Forelimb muscle (tissue), 1 donor: ENCODE data around the gene MTG2. TPM values are rescaled to one million over a fixed set of nuclear protein-coding genes. Genes with fewer than 3 reads are reported as not detected.

Source experiments
- DNase-seq: peaks from one replicate; pipeline ENCODE4 v3.0.0-alpha.2; 2013; ENCODE audit warnings: low read depth
- polyA plus RNA-seq: library from polyadenylated mRNA; unstranded; fragments of 120-200 nt; gene quantifications from one replicate; pipeline ENCODE4 v1.2.1, GENCODE V29; 2013; ENCODE audit not compliant: insufficient read length

The MTG2 gene
- polyA plus RNA-seq, 1 donor: 28.8 TPM

DNA sequence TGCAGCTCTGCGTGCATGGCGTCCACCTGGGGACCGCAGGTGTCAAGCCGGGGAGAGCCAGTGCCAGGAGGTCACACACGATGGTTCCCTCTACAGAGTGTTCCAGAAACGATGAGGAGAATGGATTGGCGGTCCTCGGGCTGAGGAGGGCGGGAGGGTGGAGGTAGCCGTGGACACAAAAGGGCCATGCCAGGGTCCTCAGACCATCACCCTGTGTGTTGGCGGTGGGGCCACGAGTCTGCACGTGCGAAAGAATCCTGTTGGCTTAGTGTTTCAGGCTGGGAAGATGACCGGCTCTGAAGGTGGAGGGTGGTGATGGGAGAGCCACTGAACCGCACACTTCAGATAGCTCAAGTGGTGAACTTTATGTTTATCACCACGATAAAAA, 23.6 kb downstream of the MTG2 start:
- DNase-seq: no peak

DNA sequence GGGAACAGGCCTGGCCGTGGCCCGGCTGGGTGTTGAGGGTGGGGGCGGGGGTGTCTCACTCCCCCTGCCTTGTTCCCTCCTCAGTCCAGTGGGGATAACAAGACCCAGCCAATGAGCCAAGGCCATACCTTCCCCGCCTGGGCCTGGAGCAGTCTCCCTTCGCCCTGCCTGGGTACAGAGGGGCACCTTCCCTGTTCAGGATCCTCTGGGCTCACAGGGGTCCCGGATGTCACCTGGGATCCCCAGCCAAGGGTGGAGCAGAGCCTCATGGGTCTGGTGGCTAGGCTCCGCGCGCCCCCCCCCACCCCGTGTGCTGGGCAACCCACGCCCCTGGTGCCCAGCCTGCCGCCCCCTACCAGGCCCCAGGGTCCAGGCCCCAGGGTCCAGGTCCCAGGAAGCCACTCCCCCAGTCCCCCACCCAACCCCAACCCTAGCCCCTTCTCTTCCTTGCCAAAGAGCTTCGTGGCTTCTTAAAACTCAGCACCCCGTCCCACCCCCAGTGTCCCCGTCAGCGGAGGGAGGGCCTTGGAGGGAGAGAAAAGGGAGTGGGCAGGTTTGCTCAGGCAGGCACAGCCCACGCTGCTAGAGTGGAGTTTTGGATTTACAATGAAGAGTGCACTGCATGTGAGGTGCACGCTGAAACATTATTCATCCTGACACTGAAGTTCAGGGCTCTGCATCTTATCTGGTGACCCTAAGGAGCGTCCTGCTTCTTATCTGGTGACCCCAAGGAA, 25.4 kb downstream of the MTG2 start:
- DNase-seq: no peak

DNA sequence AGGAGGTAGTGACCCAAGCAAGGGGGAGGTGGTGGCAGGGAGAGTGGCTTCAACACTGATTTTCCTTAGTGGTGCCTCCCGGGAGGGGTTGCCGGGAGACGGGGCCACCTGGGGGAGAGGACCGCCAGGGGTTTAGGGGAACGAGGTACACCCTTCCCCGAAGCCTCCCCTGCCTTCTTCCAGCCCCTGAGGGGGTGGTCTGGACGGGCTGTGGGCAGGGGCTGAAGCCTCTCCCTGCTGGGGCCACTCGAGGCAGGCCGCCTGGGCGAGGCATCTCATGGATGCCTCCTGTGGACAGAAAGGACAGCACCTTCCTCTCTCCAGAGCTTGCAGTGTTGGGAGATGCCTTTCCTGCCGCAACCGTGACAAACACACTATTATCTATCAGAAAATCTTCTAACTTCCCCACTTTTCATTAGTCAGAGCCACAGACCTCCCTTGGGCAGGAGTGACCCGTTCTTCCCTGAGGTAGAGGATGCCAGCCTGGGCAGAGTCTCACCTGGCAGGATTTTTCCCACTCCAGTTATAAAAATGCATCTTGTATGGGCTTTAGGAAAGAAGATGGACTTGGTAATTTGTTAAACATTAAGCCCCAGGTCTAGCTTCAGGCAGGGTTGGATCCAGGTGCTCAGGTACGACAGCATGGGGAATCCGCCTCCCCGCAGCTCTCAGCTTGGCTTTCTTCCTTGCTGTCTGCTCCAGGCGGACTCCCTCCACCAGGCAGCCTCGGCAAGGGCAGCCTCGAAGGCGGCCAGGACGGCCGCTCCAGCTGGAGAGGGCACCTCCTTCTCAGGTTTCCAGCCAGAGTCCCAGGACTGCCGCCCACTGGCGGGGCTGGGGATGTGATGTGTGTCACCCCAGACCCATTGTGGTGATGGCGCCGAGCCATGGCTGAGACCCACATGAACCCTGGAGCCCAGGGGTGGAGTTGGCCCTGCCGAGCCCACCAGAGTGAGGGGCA, 26.2 kb downstream of the MTG2 start:
- no peak for DNase-seq

DNA sequence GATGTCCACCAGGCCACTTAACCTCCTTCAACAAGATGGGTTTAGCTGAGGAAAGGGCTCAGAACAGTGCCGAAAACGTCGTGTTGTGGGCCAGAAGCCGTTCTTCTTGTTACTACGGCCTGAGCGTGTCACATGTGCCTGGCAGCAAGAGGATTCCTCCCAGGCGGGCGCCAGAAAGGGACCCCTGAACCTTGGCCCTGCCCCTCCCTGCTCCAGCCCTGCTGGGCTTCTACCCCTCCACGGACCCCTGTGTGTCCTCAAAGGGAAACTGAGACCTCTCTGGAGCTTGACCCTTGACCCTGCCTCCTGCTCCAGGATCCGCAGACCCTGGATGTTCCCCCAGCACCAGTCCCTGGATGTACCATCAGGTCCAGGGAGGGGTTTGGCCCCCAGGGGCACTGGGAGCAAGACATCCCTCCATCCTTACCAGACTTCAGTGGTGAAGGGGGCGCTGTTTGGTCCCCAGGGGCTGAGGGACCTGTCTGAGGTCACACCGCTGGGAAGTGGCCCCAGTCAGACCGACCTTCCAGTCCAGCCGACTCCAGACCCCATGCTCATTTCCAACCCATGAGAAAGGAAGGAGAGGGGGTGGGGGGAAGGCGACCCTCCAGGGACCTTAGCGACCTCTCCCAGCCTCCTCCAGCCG, 27.1 kb downstream of the MTG2 start:
- no peak for DNase-seq

DNA sequence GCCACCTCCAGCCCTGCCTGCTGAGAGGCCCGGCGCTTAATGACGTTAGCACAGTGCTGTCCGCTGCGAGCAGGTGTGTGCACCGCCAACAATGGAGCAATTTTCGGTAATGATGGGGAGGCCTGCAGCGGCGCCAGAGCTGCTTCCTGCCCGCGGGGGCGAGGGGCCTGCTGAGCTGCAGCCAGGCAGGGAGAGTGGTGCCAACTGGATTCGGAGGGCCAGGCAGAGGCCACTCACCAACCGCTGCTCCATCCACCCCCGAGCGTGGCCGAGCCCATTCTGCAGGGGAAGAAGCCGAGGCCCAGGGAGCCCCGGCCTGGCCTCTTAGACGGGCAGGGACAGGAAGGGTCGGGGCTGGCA, 27.6 kb downstream of the MTG2 start:
- no peak for DNase-seq

DNA sequence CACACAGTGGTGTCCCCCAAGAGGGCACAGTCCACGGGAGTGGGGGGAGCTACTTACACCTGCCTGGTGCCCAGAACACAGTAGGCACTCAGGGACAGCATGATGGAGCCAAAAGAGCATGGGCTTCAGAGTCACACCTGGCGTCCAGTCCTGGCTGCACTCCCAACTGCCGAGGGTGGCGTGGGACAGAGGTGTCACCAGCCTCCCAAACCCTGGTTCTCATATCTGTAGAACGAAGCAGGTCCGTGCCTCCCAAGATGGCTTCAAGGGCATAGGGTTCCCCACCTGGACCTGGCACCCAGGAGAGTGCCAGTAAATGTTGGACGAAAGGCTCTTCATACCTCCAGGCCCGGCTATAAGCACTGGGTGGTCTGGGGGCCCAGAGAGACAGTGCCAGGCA, 28.4 kb downstream of the MTG2 start:
- no peak for DNase-seq

DNA sequence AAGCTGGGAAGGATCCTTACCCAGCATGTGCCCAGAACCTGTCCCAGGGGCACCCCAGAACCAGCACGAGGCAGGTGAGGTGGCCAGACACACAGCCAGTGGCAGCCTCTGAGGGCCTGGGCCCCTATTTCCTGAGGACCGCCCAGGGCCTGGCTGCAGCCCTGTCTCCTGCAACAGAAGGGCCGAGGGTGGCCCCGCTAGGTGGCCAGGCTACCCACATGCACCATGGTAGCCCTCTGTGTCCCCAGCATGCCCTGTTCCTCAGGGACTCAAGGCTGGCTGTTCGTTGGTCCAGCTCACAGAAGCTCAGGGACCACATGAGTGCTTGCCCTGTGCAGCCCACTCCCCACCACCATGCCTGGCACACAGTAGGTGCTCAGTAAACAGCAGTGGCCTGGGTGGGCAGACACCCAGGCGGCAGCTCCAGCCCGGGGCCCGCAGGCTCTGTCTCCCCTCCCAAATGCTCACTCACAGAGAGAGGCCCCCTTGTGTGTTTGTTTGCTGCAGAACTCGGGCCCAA, 29.0 kb downstream of the MTG2 start:
- no peak for DNase-seq

DNA sequence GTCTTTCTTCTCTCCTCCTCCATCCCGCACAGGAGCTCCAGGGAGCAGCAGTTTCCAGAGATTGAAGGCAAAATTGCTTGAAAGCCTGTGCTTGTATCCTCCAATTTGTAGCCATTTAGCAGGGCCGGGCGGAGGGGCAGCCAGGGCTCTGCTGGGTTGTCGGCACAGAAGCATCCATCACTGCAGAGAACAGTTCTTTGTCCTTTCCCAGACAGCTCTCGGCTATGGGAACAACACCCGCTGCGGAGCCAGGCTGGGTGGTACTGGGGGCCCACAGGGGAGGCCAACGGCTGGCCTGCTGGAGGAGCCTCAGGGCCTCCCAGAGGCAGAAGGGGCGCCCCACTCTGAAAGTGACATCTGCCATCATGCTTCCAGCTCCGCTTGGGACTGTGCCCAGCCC, 29.5 kb downstream of the MTG2 start:
- no peak for DNase-seq

DNA sequence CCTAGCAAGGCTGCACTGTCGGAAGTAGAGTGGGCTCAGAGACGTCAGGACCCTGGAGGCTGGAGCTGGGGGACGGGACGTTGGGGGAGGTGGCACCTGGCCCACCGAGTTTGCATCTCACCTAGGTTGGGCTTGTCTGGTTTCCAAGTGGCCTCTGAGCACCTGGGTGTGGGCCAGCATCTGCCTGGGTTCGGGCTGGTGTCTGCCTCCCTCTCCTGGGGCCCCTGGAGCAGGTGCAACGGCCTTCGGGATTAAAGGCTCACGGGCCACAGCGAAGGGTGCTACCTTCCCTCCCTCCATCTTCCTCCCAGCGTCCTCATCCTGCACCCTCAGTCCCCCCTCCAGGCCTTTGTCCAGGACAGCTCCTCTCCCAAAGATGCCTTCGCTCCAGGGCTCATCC, 31.2 kb downstream of the MTG2 start:
- DNase-seq: no peak

DNA sequence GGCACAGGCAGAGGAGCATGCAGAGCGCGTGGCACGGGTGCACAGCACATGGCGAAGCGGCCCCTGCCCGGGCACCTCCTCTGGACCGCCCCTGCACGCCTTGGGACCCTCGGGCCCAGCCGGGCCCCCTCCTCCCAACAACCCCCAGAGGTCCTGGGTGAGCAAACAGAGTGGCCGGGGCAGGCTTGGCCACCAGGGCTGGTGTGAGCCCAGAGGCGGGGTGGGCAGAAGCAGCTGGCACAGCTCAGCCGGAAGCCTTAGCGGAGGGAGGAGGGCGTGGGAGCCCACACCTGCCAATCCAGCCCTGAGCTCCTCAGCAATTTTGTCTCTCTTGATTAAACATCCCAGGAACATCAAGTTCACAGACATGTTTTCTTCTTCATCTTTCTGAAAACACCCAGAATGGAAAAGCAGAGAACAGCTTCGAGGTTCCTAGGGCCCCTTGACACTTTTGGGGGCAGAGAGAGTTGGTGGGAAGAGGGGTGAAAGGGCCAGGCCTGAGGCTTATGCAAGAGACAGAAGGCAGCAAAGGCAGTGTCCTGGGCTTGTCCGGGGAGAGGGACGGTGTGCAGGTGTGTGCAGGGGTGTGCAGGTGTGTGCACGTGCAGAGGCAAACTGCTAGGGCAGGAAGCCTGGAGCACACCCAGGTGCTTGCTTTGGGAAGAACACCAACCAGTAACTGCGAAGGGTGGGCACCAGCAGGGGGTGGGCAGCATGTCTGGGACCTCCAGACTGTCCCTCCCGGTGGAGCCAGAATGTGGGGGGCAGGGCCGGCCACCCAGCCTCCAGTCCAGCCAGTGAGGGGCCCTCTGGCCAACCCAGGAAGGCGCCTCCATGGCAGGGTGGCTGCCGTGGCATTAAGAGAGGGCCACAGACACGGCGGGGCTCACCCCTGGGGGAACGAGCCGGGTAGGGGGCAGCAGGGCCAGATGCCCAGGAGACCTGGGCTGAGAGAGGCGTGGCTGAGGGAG, 32.5 kb downstream of the MTG2 start:
- DNase-seq: no peak

DNA sequence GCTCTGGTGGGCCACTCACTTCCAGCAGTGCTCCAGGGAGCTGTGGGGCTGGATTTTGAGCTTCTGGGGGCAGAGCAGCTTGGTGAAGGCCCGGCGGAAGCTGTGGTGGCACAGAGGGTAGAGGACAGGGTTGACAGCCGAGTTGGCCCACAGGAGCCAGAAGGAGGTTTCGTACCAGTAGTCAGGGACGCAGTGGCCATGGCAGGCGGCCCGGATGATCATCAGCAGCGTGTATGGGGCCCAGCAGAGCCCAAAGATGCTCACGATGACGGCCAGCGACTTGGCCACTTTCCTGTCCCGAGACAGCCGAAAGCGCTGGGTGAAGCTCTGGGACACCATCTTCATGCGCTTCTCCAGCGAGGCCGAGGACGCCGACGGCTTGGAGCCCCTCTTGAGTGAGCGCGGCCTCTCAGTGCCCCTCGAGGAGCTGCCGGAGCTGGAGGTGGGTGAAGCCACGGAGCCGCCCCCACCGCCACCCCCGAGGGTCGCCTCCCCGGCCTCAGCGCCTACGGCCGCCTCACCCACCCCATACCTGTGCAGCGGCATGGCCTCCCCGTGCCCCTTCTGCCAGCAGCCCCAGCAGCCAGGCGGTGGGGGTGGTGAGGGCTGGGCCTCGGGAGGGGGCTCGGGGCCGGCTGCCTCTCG, 33.3 kb downstream of the MTG2 start:
- DNase-seq: no peak

DNA sequence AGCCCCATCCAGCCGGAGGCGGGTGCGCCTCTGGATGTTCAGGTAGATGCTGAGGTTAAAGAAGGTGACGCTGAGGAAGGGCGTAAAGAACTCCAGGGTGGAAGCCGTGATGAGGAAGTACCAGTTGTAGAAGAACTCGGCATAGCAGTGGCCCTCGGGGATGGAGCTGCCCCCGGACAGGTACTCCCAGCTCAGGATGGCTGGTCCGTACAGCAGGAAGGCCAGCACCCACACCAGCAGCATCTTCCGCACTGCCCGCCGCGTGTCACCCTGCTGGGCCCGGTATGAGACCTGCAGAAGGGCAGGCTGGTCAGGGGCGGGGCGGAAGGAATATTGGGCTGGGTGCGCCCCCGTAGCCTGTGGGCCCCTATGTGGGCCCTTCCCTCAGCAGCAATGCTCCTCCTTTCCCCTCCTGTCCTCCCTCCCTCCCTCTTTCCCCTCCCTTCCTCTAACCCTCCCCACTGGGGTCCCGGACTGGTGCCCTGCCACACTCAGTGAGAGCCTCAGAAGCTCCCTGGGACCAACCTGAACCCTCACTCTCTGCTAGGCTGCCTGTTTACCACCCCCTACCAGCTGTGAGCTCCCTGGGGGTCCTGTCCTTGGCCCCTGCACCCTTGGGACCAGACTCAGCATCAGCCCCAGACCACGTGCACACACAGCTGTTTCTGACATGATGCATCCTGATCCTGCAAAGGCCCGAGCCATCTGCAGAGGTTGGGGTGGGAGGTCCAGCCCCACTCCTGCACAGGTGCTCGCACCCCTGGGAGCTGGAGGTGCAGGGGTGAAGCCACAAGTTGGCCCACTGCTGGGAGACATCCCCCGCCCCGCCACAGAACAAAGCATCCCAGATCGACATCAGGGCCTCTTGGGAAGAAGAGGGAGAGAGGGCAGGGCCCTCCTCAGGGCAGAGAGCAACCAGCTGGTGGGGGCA, 34.1 kb downstream of the MTG2 start:
- no peak for DNase-seq

DNA sequence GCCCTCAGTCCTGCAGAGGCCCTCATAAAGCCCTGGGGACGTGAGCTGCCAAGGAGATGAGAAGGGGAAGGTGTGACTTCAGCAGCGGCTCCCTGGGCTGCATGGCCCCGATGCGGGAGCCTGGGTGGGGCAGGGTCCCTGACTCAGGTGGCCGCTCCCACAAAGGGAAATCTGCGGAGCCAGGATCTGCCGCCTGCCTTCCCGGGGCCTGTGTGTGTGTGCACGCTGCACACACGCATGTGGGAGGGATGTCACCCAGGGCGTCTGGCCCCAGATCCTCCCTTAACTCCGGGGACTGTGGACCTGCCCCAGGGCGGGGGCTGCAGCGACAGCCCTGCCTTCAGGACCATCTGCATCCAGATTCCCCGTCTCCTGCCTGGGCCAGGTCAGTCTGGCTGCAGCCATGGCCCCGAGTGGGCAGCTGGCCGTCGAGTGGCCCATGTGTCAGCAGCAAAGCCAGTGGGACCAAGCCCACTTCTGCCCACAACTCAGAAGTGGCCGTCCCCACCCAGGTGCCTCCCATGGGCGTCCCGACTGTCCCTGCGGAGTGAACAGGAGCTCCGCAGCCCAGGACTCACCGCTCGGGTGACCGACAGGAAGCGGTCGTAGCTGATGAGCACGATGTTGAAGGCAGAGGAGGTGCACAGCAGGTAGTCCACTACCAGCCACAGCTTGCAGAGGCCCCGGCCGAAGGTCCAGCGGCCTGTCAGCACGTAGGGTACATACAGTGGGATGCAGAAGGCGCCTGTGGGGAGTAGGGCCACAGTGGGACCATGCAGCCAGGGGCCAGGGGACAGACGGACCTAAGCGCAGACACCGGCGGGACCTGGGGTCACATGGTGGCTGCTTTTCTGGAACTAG, 35.3 kb downstream of the MTG2 start:
- DNase-seq: no peak

DNA sequence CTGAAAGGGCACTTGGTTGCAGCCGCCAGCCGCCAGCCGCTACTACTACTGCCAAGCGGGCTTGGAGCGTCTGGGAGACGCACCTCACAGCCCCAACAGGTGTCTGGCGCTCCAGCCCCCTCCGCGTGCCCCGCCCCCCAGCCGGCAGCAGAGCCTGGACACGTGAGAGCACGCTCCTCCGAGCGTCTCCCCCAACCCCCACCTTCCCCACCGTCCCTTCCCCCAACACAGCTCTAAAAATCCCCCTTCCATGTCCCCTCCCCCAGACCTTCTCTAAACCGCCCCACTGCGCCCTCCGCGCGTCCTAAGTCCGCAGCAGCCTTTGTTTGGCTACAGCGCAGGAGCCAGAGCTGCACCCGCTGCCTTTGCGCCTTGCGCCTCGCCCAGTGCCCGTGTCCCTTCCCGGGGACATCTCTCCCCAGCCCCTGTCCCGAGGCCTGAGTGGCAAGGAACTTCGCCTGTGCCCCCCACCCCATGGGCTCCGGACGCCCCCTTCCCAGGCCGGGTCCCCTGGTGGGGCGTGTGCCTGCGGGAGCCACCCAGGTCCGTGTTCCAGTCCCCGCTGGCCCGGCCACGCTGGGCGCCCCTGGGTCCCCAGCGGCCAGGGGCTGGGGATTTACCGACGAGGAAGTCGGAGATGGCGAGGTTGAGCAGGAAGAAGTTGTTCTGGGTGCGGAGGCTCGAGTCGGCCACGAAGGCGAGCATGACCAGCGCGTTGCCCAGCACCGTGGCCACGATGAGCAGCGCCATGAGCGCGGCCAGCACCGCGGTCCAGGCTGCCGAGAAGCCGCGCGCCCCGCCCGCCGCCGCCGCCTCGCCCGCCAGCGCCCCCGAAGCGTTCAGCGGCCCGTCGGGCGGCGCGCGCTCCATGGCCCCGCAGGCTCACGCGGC, 36.5 kb downstream of the MTG2 start:
- no peak for DNase-seq

DNA sequence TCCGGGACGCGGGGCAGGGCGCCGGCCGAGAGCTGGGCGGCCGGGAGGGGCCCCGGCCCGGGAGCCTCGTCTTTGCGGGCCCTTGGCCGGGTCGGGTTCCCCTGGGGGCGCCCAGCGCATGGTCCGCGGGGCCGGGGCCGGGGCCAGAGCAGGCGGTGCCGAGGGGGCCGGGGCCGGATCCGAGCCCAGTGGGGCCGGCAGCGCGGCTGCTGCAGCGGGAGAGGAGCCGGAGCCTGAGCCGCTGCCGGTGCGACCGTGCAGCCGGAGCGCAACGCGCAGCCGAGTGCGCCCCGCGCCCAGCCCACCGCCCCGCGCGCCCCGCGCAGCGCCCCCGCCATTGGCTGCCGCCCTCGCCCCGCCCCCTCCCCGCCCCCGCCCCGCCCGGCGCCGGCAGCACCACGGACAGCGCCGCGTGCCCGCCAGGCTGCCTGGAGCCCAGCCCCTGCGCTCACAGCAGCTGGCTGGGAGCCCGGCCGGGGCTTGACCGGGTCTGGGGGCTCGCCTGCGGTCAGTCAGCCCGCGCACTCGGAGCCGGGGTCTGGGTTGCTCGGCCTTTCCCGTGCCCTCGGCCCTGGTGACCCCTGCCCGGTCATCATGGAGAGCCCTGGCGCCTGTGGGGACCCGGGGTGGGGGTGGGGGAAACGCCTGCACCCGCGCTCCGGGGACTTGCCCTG, 37.3 kb downstream of the MTG2 start, which contains the start of gene HRH3:
TSS of gene HRH3 (minus strand) at position 287 of the 674 bp plus-strand sequence. CDS start 308 bp downstream, outside the sequence.
- no peak for DNase-seq

DNA sequence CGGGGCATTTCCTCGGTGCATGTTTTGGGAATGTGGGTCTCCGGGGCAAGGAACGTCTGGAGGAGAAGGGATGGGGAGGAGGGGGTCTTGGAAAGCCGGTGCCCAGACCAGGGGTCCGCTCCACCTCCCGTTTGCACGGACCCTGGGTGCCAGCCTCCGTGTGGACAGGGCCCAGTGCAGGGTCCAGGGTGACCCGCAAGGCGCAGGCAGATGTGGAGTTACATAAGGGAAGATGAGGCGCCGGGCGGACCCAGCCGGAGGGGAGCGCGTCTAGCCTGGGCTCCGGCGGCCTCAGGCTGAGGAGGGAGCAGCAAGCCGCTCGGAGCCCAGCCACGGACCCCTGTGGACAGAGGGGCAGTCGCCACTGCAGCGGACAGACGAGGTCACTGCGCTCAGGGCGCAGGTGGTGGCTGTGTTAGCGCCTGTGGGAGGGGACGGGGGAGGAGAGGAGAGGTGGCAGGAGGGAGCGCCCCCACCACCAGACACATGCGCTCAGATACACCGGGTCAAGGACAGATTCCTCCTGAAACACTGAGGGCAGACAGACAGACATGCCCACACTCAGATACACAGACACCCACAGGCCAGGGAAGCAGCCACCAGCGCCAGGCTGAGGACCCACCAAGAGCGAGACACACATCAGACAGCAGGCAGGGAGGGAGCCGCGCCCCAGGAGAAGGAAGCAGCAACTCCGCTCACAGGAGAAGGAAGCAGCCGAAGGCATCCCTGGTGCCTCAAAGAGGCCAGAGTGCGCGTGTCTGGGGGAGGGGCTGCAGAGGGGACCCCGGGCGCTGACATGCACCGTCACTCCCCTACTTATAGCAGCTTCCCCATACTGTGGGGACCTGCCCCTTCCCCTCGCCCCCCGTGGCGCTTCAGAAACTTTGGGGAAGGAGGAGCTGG, 38.1 kb downstream of the MTG2 start:
- DNase-seq: no peak
